DOHH2 (cell line): Measurements from ENCODE around the gene PHKA2.

Source experiments
- H3F3A ChIP-seq: fragments of 200-600 bp; sonication (generic), shearing (Covaris generic); 2 replicates; pipeline ENCODE4 v1.6.0; 2016; ENCODE audit warnings: antibody characterized with exemption, mild to moderate bottlenecking; ENCODE audit not compliant: control insufficient read depth, insufficient read depth
- H3K27ac ChIP-seq: fragments of 200-600 bp; sonication (generic); 2 replicates; pipeline ENCODE4 v1.5.1; 2014; ENCODE audit warnings: low read depth, mild to moderate bottlenecking, low read length, moderate library complexity
- H3K27me3 ChIP-seq: fragments of 200-600 bp; sonication (generic); 2 replicates; pipeline ENCODE4 v1.6.1; 2014; ENCODE audit warnings: mild to moderate bottlenecking, low read length, mixed read lengths; ENCODE audit not compliant: control insufficient read depth
- H3K36me3 ChIP-seq: fragments of 200-600 bp; sonication (generic); 2 replicates; pipeline ENCODE4 v1.6.1; 2014; ENCODE audit warnings: mild to moderate bottlenecking, low read length, moderate library complexity, mixed read lengths; ENCODE audit not compliant: control insufficient read depth
- H3K4me1 ChIP-seq: fragments of 200-600 bp; sonication (generic); 2 replicates; pipeline ENCODE4 v1.6.1; 2014; ENCODE audit warnings: mild to moderate bottlenecking, low read length, mixed read lengths; ENCODE audit not compliant: control insufficient read depth
- H3K4me2 ChIP-seq: fragments of 200-600 bp; sonication (generic); 2 replicates; pipeline ENCODE4 v1.6.0; 2014; ENCODE audit warnings: mild to moderate bottlenecking, low read length, moderate library complexity
- H3K4me3 ChIP-seq: fragments of 200-600 bp; sonication (generic); 2 replicates; pipeline ENCODE4 v1.5.1; 2014; ENCODE audit warnings: mild to moderate bottlenecking, low read length, mixed read lengths
- H3K79me2 ChIP-seq: fragments of 200-600 bp; sonication (generic); 2 replicates; pipeline ENCODE4 v1.6.1; 2014; ENCODE audit warnings: mild to moderate bottlenecking, low read length, mixed read lengths; ENCODE audit not compliant: control insufficient read depth
- H3K9me2 ChIP-seq: fragments of 200-600 bp; sonication (generic); replicated peaks from 2 replicates; pipeline ENCODE4 v1.6.1; 2014; ENCODE audit warnings: mild to moderate bottlenecking, low read length, mixed read lengths; ENCODE audit not compliant: control insufficient read depth
- H3K9me3 ChIP-seq: fragments of 200-600 bp; sonication (generic); 2 replicates; pipeline ENCODE4 v1.6.1; 2014; ENCODE audit warnings: antibody characterized with exemption, low read length, mixed read lengths; ENCODE audit not compliant: control insufficient read depth, insufficient read depth
- H4K20me1 ChIP-seq: fragments of 200-600 bp; sonication (generic); 2 replicates; pipeline ENCODE4 v1.6.0; 2014; ENCODE audit warnings: low read depth, mild to moderate bottlenecking, antibody characterized with exemption, low read length, moderate library complexity; ENCODE audit not compliant: control insufficient read depth, insufficient read depth
- CTCF ChIP-seq: fragments of 200-600 bp; sonication (generic); IDR thresholded peaks from one replicate; pipeline ENCODE4 v1.5.1; 2014; ENCODE audit warnings: antibody characterized with exemption, mild to moderate bottlenecking, low read depth, low read length; ENCODE audit not compliant: poor library complexity, severe bottlenecking
- EZH2phosphoT487 ChIP-seq: fragments of 200-600 bp; sonication (generic); IDR thresholded peaks from 2 replicates; pipeline ENCODE4 v1.6.1; 2017; ENCODE audit warnings: borderline replicate concordance, mild to moderate bottlenecking, antibody characterized with exemption, low read length, moderate library complexity, mixed read lengths

Gene PHKA2

GRCh38 chrX:18973527-18974192, 10.3 kb downstream of the PHKA2 start:
- no peaks in the 10 kb centered on the region for H3K4me1 ChIP-seq
- no peaks in the 10 kb centered on the region for H3K9me3 ChIP-seq
- no peaks in the 10 kb centered on the region for H3F3A ChIP-seq
- no peaks in the 10 kb centered on the region for H3K36me3 ChIP-seq
- H3K4me3 ChIP-seq = no peak overlapping the region
- no peak overlapping the region for H3K27ac ChIP-seq
- H3K27me3 ChIP-seq = no peaks in the 10 kb centered on the region
- H3K9me2 ChIP-seq = no peaks in the 10 kb centered on the region
- no peak overlapping the region for H3K4me2 ChIP-seq
- H4K20me1 ChIP-seq = no peaks in the 10 kb centered on the region
- no peaks in the 10 kb centered on the region for H3K79me2 ChIP-seq
- no peak for TF ChIP-seq EZH2phosphoT487
- TF ChIP-seq CTCF = no peak

DNA sequence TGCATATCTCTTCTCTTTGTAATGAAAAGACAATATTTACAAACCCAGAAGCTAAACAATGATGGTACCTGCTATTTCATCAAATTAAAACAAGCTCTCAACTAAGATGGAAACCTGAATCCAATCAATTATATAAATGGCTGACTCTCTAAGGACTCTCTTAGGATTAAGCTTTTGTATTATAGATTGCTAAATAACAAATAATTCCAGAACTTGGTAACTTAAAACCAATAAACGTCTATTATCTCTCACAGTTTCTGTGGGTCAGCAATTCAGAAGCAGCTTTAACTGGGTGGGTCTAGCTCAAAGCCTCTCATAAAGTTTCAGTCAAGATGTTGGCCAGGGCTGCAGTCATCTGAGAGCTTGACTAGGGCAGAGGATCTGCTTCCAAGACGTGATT, 12.4 kb downstream of the PHKA2 start:
- Histone ChIP-seq H3K4me2 (no peak overlapping the region), H3K9me3 (no peaks in the 10 kb centered on the region), H3K27me3 (no peaks in the 10 kb centered on the region), H3K36me3 (no peaks in the 10 kb centered on the region), H4K20me1 (no peaks in the 10 kb centered on the region), H3K79me2 (no peaks in the 10 kb centered on the region), H3K9me2 (no peaks in the 10 kb centered on the region), H3F3A (no peaks in the 10 kb centered on the region), H3K4me1 (no peaks in the 10 kb centered on the region), H3K4me3 (no peak overlapping the region), H3K27ac (no peak overlapping the region)
- no peak for TF ChIP-seq EZH2phosphoT487
- TF ChIP-seq CTCF = no peak

- Histone ChIP-seq H3K9me2 (no peaks in the 10 kb centered on the region), H4K20me1 (no peaks in the 10 kb centered on the region), H3K4me3 (no peak overlapping the region), H3K27me3 (no peaks in the 10 kb centered on the region), H3K36me3 (no peaks in the 10 kb centered on the region), H3K9me3 (no peaks in the 10 kb centered on the region), H3K79me2 (no peaks in the 10 kb centered on the region), H3K27ac (no peak overlapping the region), H3F3A (no peaks in the 10 kb centered on the region), H3K4me2 (no peak overlapping the region), H3K4me1 (no peaks in the 10 kb centered on the region)
- TF ChIP-seq EZH2phosphoT487 (no peak), CTCF (no peak)
Observed at GRCh38 chrX:18970465-18970864, 13.4 kb downstream of the PHKA2 start.

- Histone ChIP-seq H3K79me2 (no peaks in the 10 kb centered on the region), H3K27ac (no peak overlapping the region), H3K4me1 (no peaks in the 10 kb centered on the region), H3K9me2 (no peaks in the 10 kb centered on the region), H3K27me3 (no peaks in the 10 kb centered on the region), H4K20me1 (no peaks in the 10 kb centered on the region), H3K4me2 (no peak overlapping the region), H3K9me3 (no peaks in the 10 kb centered on the region), H3K36me3 (no peaks in the 10 kb centered on the region), H3F3A (no peaks in the 10 kb centered on the region), H3K4me3 (no peak overlapping the region)
- TF ChIP-seq EZH2phosphoT487 (no peak), CTCF (no peak)
Observed at GRCh38 chrX:18966624-18967023, 17.3 kb downstream of the PHKA2 start.
